DND-41 (cell line): ENCODE results near the gene HELZ.

Experiments used
- EZH2 ChIP-seq: IDR thresholded peaks from 3 replicates; pipeline ENCODE4 v1.6.1; 2012; ENCODE audit warnings: borderline replicate concordance, low read depth, mild to moderate bottlenecking, moderate library complexity, low read length, inconsistent platforms; ENCODE audit not compliant: severe bottlenecking
- TF ChIP-seq, protein P1 (sequence below): IDR thresholded peaks from 2 replicates; pipeline ENCODE4 v1.5.1; 2012; ENCODE audit warnings: borderline replicate concordance, low read length, moderate library complexity, mild to moderate bottlenecking; ENCODE audit not compliant: poor library complexity, severe bottlenecking; ENCODE audit errors: extremely low read depth

- TF ChIP-seq, protein P1, sequence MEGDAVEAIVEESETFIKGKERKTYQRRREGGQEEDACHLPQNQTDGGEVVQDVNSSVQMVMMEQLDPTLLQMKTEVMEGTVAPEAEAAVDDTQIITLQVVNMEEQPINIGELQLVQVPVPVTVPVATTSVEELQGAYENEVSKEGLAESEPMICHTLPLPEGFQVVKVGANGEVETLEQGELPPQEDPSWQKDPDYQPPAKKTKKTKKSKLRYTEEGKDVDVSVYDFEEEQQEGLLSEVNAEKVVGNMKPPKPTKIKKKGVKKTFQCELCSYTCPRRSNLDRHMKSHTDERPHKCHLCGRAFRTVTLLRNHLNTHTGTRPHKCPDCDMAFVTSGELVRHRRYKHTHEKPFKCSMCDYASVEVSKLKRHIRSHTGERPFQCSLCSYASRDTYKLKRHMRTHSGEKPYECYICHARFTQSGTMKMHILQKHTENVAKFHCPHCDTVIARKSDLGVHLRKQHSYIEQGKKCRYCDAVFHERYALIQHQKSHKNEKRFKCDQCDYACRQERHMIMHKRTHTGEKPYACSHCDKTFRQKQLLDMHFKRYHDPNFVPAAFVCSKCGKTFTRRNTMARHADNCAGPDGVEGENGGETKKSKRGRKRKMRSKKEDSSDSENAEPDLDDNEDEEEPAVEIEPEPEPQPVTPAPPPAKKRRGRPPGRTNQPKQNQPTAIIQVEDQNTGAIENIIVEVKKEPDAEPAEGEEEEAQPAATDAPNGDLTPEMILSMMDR, result no peak
- TF ChIP-seq EZH2, result no peak
Measured at GRCh38 chr17:67174190-67174589, 70.8 kb downstream of the HELZ start.
